Body of pancreas (tissue), 4 donors: ENCODE data around the gene THBD.

ENCODE experiments used
- CTCF ChIP-seq, 7 experiments: fragments of 450-650 bp in 4 of 7; fragments of 200-600 bp in 3 of 7; sonication (generic) in 3 of 7; IDR thresholded peaks; one replicate each; pipeline ENCODE4 v1.5.1; 2016 to 2019; ENCODE audit warnings: antibody characterized with exemption in 7 of 7
- POLR2A ChIP-seq, 3 donors: fragments of 450-650 bp; IDR thresholded peaks; one replicate each; pipeline ENCODE4 v1.6.1; 2016; ENCODE audit warnings: antibody characterized with exemption in 3 of 3, mild to moderate bottlenecking in 2 of 3

DNA sequence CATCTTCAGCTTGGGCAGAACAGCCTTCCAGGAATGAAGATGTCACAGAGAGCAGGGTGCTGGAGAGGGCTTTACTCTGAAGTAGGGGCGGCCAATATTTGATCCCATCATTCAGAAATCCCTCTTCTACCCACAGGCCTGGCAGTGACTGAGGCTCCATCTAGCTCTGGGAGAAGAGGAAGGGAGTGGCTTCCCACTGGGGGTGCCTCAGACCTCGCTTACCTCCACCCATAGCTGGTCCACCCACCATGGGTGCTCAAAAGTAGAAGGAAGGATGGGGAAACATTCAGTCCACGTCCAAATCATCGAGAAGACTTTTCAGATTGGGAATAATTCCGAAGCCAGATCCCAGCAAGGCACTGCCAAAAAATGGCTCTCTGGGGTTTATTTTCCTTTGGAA lies 11.8 kb upstream of the THBD start:
- no peak for TF ChIP-seq CTCF (IDR thresholded peaks at IDR 0.05)
- TF ChIP-seq POLR2A (IDR thresholded peaks at IDR 0.05) = no peak
